GM20431 (cell line): ENCODE results near the gene RSL1D1.

Experiments
- in situ Hi-C: fragments of 300-500 bp; cut with MseI, MboI; formaldehyde crosslinking; loops from one replicate; pipeline ENCODE4 v1.15.0; 2020; ENCODE audit warnings: low sequenced_read_pairs; ENCODE audit not compliant: unreplicated experiment

Gene RSL1D1

DNA sequence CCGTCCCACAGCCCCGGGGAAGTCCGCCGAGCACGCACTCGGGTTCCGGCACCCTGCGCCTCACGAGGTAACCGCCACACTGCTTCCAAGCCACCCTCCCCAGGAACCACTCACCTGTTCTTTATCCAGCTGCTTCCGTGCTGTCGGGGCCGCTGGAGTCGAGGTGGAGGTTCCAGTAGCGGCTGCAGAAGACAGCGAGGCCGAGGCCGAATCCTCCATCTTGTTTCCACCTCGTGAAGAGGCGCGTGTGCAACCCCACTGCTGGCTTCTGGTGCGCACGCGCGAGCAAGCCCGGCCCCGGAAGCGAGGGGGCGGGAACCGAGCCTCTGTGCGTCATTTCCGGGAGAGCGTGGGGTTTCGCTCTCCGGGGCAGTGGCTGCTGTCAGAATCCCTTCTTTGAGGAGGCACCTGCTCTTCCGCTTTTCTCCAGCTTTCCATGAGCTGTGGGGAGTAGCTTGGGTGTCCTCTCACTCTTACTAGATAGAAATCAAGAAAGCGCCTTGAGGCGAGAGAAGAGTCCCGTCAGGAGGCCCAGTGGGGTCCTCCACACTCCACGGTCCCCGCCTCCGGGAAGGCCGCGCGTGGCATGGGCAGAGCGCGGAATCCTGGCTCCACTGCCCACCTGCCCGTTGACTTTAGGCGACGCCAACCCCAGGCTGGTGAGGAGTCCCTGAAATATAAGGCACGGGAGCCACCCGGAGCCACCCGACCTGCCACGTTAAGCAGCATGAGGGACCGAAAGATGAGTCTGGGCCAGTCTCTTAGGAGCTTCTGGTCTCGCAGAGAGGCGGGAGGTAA is at the start of gene RSL1D1:
TSS of gene RSL1D1 (minus strand) at position 249 of the 798 bp plus-strand sequence. CDS start at position 219, 30 bp downstream.
- in situ Hi-C loops, result no loop called here

DNA sequence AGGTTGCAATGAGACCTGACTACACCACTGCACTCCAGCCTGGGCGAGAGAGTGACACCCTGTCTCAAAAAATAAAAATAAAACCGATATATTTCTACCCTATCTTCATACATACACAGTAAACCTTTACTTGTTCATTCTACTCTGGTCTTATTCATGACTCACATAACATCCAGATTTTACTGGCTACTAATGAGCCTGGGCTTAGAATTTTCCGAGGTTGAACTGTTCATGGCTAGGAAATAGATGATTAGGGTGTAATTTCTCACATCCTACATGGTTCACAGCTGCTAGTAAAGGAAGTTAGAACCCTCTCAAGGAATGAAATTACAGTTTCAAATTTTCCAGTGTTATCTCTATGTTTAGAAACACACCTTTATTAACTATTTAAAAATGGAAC is 49.7 kb upstream of the RSL1D1 start:
- in situ Hi-C loops, result no loop called here

DNA sequence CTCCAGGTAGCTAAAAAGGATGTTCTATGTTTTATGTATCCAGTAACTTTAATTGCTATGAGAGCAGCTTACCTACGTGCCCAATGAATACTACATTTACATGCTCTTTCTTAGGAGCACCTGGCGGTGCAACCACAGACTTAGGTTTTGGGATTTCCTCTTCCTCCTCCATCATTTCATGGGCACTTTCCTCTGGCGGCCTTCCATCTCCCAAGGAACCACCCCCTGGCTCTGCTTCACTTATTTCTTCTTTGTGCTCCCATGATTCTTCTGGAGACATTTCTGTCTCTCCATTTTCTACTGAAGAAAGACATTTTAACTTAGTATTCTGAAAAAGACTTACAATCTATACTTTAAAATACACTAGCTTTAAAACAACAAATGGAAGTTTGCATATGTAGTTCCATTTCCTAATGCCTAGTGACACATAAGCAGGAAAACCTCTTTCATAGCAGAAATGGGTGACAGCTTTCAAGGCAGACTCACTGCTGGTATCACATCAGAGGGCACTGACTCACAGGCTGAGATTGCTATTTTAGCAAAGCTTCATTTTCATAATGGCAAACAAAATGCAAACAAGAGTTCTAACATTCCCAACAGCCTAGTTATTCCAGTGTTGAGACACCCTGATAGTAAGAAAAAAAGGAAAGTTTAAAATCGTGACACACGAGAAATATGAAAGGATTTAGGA is 45.3 kb upstream of the RSL1D1 start:
- in situ Hi-C loops, result no loop called here

DNA sequence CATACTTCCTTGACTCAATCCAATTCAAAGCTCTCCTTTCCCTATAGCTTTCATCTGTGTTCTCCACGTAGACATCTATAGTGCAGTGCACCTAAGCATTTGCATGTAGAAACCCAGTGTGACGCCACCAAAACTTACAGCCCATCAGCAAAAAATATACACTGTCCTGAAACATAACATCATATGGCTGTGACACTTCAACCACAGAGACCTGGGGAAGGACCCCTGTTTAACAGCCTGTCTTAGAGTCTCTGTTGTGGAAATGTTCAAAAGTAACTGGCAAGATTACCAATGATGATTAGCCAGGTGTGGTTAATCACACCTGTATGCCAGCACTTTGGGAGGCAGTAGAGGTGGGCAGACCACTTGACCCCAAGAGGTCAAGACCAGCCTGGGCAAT is 42.2 kb upstream of the RSL1D1 start:
- in situ Hi-C loops, result no loop called here

DNA sequence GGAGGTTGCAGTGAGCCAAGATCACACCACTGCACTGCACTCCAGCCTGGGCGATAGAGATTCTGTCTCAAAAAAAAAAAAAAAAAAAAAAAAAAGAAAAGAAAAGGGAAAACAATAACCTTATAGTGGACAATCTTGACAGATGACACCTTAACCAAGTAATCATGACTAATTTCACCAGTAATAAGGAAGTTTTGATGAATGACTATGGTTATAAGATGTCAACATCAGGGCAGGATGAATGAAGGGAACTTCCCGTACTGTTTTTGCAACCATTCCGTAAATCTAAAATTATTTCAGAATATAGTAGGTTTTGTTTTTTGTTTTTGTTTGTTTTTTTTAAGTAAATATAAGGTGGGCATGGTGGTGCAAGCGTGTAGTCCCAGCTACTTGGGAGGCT is 41.4 kb upstream of the RSL1D1 start:
- in situ Hi-C loops, result no loop called here

DNA sequence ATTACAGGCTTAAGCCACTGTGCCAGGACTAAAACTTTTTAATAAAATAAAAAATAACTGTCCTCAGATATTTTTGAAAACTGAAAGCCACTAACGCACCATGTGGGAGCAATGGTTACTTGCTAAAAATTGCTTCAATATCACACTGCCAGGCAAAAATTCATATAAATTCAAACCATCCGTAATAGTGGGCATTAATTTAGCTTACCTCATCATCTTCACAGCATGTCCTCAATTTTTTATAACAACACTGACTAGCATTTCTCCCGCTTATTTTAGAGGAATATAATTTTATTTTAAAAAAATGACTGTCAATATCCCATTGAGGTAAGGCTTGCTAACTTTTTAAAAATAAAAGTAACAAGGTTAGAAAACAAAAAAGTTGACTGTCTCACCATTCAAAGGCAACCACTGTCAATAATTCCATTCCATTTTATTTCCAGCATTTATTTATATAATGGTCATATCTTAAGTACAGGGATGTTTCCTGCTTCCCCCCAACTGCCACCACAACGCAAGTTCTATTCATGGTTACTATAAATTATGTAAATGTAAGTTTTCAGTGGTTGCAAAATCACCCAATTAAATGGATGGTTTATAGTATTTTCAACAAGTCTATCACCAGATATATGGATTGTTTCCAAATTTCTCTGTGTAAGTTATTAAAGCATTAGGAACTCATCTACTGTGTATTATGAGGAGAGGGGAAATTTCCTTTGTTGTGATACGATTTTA is 39.1 kb upstream of the RSL1D1 start:
- in situ Hi-C loops, result no loop called here

DNA sequence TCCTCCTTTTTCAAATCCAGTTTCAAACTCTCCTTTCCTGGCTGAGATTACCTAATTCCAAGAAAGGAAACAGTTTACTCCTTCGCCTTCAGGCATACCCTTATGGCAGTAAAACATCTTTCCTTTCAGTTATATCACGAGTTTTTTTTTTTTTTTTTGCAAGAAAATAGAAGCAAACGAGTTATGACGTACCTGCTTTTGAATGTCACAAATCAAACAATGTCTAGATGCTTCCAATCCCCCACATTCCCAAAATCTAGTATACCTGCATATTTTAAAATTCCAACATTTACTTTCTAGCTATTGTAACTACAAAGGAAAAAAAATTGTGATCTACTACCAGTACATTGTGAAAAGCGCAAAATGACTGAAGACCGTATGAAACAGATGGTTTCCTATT is 35.5 kb upstream of the RSL1D1 start:
- in situ Hi-C loops, result no loop called here

DNA sequence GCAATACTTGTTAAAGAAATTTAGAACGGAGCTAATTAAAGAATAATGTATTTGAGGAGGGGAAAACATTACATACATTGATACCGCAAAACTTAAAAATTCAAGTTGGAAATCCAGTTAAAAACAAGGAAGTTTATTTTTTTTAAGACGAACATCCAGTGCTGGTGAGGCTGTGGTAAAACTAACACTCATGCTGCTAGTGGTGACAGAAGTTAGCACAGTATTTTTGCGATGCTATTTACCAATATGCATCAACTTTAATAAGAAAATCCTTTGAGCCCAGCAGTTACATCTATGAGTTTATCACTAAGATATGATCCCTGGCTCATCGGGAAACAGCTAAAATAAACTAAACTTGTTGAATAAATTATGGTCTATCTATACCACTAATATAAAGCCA is 32.7 kb upstream of the RSL1D1 start:
- in situ Hi-C loops, result no loop called here

DNA sequence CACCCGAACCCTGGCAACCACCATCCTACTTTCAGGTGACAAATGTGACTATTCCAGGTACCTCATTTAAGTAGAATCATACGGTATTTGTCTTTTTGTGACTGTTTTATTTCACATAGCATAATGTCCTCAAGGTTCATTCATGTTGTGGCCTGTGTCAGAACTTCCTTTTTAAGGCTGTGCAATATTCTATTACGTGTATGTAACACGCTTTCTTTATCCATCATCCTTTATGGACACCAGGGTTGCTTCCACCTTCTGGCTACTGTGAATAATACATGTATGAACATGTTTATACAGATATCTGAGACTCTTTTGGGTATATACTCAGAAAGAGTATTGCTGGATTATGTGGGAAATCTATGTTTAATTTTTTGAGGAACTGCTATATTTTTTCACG is 28.7 kb upstream of the RSL1D1 start:
- in situ Hi-C loops, result no loop called here

DNA sequence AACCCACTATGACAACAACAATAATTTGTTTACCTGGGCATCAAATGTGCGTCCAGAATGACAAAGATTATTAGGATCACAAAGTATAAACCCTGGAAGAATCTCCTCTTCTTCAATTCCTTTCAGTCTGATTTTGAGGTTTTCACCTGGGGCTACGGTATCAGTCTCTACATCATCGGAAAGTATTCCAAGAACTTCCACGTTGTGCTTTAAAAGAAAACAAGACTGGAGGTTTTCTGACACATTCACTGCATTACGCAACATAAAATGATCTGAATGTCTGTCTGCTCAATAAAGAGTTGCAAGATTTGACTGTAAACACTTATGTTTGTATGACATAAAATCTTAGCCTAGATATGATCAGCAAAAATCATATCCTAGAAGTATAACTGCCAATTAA is 26.0 kb upstream of the RSL1D1 start:
- in situ Hi-C loops, result no loop called here

DNA sequence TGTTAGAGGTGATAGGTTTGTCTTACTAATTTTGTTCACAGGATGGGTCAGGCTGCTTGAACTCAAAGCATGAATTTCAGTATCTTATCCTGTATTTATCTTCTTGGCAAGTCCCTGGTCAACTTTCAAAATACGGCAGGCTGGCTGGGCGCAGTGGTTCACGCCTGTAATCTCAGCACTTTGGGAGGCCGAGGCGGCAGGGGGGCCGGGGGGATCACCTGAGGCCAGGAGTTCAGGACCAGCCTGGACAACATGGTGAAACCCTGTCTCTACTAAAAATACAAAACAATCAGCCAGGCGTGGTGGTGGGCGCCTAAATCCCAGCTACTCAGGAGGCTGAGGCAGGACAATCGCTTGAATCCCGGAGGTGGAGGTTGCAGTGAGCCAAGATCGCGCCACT is 25.0 kb upstream of the RSL1D1 start:
- in situ Hi-C loops, result no loop called here

DNA sequence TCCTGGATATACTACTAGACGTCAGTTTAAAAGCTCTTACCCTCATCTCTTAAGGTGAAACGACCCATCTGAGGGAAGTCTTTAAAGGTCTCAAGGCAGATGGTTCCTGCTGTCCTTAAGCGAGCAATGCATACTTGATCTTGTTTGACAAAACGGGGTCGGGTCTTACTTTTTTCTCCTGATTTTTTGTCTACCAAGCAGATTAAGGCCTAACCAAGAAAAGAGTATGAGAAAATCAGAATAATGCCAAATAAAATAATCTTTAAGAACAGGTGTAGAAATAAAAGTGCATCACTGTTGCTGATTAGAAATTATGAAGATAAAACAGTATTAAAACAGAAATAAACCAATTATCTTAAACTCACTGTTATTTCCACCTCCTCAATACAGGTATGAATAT is 24.4 kb upstream of the RSL1D1 start:
- in situ Hi-C loops, result no loop called here

DNA sequence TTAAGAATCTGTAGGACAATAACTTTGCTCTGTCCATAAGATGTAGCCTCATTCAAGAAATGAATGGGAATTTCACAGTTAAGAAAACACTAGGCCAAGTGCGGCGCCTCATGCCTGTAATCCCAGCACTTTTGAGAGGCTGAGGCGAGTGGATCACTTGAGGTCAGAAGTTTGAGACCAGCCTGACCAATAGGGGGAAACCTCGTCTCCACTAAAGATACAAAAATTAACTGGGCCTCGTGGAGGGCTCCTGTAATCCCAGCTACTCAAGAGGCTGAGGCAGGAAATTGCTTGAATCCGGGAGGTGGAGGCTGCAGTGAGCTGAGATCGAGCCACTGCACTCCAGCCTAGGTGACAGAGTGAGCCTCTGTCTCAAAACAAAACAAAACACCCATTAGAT is 19.9 kb upstream of the RSL1D1 start:
- in situ Hi-C loops, result no loop called here

DNA sequence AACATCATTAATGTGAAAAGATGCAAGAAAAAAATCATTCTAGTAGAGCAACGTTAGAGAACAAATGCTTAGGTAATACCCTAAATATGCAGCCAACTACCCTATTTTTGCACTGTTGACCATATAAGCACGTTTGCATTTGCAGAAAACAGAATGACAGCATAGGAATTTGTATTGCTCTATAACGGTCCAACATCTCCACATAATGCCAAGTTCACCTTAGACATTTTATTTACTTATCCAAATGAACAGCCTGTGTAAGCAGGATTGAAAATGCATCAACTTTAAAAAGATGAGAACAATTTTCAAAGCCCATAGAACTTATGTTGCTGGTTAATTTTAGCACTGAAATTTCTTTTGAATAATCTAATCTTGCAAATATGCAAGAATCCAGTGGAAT is 19.1 kb upstream of the RSL1D1 start:
- in situ Hi-C loops, result no loop called here

DNA sequence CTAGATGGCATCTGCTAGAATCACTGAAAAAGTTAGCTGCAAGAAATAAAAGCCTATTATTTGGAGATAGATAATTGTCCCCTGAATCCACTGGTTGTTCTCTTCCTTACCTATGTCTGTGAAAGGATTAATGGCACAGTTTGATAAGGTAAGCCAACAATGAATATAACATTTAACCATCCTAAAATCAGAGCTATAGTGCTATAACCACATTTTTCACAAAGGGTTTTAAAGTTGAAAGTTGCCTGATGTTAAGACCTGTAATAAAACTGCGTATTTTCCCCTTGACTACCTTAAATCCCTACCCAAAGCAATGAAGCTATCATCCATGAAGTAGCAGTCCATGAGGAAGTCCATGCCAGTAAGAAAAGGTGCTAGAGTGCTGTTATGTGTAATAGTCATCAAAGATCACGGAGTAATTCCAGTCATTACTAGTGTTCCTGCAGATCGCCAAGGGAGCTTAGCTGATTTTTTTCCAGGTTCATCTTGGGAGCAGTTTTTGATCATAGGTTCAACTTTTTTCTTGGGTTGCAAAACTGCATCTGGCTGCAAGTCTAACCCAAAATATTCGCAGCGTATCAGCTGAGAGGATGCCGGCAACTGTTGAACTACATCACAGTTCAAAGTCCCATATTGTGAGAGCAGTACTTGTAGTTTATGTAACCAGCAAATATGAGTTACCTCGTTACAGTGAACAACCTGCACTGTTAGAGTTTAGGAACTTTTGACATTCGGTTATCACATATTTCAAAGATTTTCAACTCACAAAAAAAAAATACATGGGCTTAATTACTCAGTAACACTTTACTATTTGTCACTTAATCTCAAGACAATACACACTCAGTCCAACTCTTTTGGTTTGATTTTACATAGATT is 18.2 kb upstream of the RSL1D1 start:
- in situ Hi-C loops, result no loop called here

DNA sequence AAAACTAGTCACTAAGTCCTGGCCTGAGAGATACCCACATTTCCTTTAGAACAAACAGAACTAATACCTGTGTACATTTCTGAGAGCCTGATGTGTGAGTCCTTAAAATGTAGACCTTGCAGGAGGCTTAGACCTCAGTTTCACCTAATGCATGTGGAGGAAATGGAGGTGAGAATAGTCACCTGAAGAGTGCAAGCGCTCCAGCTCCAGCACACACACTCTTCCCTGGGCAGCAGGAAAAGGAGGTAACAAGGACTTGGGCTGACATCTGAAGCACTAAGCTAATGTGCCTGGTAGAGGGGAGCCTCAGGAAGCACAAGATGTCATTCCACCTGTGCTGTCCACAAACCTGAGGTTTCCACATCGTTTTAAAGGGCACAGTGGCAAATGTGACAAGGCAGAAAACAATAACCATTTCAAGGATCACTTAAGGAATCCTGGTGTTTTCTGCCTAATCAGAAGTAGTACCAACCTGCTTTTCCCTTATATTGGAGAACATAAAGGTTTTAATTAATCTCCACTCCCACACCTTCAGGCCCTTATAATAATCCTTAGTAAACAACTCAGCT is 17.2 kb upstream of the RSL1D1 start:
- in situ Hi-C loops, result no loop called here

DNA sequence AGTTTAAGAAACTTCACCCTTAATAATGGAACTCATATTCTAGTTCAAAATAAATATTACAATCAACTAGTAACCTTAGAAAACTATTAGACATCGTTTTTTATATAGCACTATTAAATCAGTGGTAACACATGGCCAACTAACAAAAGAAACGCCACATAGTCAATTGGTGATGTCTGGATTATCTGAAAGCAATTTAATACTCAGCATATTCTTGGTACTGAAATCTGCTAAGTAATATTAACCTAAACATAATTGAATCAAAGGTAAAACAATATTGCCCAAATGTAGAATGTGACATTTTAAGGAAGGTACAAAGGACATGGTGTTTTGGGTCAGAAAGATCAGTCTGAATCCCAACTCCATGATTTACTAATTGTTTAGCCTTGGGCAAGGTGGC is 11.1 kb upstream of the RSL1D1 start:
- in situ Hi-C loops, result no loop called here

DNA sequence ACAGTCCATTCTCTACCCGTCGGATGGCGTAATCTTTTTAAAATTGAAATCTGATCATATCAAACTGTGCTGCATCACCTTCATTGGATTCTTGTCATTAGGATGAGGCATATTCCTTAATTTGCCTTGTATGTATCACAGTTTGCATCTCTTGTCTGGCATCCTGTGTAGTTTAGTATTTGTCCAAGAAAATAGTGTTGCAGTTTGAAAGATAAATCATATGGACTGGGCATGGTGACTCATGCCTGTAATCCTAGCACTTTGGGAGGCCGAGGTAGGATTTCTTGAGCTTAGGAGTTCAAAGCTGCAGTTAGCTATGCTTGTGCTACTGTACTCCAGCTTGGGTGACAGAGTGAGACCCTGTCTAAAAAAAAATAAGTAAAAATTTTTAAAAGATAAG is 5.8 kb upstream of the RSL1D1 start:
- in situ Hi-C loops, result no loop called here

DNA sequence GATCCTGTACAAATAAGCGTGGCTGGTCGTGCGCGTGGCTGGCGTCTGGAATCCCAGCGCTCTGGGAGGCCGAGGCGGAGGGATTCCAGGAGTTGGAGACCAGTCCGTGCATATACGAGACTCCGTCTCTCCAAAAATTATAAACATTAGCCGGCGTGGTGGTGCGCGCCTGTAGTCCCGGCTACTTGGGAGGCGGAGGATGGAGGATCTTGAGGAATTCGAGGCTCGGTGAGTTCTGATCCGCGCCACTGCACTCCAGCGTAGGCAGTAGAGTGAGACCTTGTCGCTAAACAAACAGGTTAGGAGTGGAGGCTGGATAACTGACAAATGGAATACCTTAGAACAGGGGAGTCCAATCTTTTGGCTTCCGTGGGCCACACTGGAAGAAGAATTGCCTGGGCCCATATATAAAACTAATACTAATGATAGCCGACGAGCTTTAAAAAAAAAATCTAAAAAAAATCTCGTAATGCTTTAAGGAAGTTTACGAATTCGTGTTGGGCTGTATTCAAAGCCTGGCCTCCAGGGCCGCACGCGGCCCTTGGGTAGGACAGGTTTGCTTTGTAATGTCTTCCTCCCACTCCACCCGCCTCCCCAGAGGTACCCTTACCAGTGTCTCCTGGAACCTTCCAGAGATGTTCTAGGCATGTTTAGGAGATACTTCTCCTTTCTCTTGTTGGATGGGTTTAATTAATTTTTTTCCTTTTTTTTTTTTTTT is 909 bp upstream of the RSL1D1 start:
- in situ Hi-C loops, result no loop called here
